Ishikawa (cell line): ENCODE results near the gene DENND4C.

Experiments used
- CEBPB ChIP-seq: IDR thresholded peaks from 2 replicates; pipeline ENCODE4 v1.6.1; 2012
- CREB1 ChIP-seq: IDR thresholded peaks from 2 replicates; pipeline ENCODE4 v1.6.1; 2012; ENCODE audit warnings: low read depth
- EGR1 ChIP-seq: IDR thresholded peaks from 2 replicates; pipeline ENCODE4 v1.6.1; 2012
- EP300 ChIP-seq: IDR thresholded peaks from 2 replicates; pipeline ENCODE4 v1.6.1; 2012; ENCODE audit warnings: borderline replicate concordance
- FOXM1 ChIP-seq: IDR thresholded peaks from 2 replicates; pipeline ENCODE4 v1.6.1; 2012; ENCODE audit warnings: low read depth, borderline replicate concordance
- MAX ChIP-seq: IDR thresholded peaks from 2 replicates; pipeline ENCODE4 v1.6.1; 2012
- NFIC ChIP-seq: IDR thresholded peaks from 2 replicates; pipeline ENCODE4 v1.6.1; 2012
- RAD21 ChIP-seq: IDR thresholded peaks from 2 replicates; pipeline ENCODE4 v1.6.1; 2012; ENCODE audit warnings: low read depth
- REST ChIP-seq: IDR thresholded peaks from 2 replicates; pipeline ENCODE4 v1.6.1; 2012; ENCODE audit warnings: low read depth, mild to moderate bottlenecking
- TAF1 ChIP-seq: IDR thresholded peaks from 2 replicates; pipeline ENCODE4 v1.6.1; 2012; ENCODE audit warnings: low read depth, mild to moderate bottlenecking
- TCF12 ChIP-seq: IDR thresholded peaks from 2 replicates; pipeline ENCODE4 v1.6.1; 2012; ENCODE audit warnings: low read depth
- TEAD4 ChIP-seq: IDR thresholded peaks from 2 replicates; pipeline ENCODE4 v1.6.1; 2012
- USF1 ChIP-seq: IDR thresholded peaks from 2 replicates; pipeline ENCODE4 v1.6.1; 2012
- YY1 ChIP-seq: IDR thresholded peaks from 2 replicates; pipeline ENCODE4 v1.6.1; 2012; ENCODE audit warnings: low read depth

DNA sequence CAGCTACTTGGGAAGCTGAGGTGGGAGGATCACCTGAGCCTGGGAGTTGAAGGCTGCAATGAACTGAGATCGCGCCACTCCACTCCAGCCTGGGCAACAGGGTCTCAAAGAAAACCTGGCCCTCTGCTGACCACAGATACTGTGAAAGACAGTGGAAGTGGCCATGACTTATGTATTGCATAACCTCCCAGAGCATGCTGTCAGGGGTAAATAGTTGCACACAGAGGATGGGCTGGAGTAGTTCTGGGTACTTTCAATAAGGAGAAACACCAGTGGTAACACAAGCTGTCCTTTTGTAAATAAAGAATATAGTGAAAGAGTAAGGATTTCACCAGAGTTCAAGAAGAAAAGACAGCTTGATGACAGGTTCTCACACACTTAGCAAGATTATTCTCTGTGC is 180.1 kb downstream of the DENND4C start:
- TF ChIP-seq TCF12 (no peak), RAD21 (no peak), EGR1 (no peak), REST (no peak), TAF1 (no peak), EP300 (no peak), YY1 (no peak), MAX (no peak), CREB1 (no peak), NFIC (no peak), USF1 (no peak), CEBPB (no peak), FOXM1 (no peak), TEAD4 (no peak)
